Fibroblast of skin of left biceps (primary cell): ENCODE data around the gene PTPRK.

Source experiments
- DNase-seq, 2 experiments: peaks; one replicate each; pipeline ENCODE4 v3.0.0-alpha.2; 2013; ENCODE audit warnings: low read depth in 2 of 2

Gene PTPRK

DNA sequence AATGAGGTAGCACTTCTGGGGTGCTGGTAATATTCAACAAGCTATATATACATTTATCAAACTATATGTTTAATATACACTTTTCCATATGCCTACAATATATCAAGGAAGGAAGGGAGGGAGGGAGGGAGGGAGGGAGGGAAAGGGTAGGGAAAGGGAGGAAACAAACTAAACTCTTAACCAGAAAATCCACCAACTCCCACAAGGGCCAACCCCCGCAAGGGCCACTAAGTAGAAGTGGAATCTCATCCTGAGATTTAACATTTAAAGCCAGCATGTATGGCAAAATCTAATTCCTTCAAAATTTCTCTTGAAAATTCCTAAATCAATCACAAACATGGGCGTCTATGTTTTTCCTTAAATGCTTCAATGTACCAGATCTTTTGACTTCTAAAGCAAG, 320.9 kb downstream of the PTPRK start:
- DNase-seq = no peak

DNA sequence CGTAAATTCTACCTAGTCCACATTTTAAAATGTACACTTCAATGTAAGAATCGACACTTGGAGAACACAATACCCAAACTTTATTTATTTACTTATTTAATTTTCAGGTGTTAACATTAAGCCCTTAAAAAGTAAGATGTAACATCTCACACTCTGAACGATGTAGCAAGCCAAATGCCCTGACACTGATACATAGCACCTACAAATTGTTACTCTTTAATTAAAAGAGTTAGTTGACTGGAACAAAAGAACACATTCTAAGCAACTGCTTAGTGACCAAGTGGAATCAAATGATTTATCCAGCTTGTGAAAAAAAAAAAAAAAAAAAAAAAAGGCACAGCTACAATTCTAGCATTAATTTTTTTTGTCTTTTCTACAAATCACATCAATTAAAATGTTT, 327.4 kb downstream of the PTPRK start:
- no peak for DNase-seq

DNA sequence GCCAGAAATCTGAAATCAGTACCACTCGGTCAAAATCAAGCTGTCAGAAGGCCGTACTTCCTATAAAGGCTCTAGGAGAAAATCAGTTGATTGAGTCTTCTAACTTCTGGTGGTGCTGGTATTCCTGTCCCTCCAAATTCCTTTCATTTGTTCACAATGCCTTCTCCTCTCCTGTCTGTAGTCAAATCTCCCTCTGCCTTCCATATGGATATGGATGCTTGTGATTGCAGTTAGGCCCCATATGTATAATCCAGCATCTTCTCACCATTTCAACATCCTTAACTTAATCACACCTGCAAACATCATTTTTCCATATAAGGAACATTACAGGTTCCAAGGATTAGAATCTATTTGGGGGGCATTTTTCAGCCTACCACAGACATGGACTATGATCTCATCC, 331.7 kb downstream of the PTPRK start:
- DNase-seq = no peak

DNA sequence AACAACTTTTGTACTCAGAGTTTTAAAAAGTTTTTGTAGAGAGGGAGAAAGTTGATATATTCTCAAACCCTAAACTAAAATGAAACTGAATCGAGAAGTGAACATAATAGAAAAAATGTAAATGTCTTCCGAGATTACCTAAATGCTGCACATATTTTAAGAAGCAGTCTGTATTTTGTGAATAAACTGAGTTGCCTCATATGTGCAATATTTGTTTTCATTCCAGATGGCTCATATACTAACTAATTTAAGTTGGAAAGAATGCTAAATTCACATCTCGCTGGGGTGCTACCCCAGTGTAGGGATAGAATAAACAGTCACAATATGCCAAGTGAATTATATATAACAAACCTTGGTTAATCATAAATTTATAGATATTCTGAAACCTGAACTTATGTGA, 333.7 kb downstream of the PTPRK start:
- no peak for DNase-seq

DNA sequence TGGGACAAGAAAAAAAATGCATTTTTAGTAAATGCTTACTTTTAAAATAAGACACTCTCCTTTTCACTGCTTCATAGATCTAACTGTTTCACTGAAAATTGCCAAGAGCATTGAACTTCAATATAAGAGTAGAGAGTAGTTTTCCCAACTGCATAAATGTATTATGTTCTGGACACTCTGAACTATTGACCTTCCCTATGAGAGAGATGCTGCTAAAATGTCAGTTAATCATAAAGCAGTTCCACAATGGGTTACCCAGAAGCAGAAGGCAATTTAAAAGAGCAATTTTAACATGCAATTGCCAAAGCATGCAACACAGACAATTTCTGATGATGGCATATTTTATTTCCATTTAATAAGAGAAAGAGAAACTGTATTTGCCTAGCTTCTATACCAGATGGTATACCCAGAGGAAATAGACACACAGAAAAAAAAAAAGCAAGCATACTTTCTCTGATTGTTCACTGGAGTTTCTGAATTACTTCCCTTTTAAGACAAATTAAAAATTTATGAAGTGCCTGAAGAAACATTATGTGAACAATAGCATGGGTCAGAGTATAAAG, 340.4 kb downstream of the PTPRK start:
- no peak for DNase-seq

DNA sequence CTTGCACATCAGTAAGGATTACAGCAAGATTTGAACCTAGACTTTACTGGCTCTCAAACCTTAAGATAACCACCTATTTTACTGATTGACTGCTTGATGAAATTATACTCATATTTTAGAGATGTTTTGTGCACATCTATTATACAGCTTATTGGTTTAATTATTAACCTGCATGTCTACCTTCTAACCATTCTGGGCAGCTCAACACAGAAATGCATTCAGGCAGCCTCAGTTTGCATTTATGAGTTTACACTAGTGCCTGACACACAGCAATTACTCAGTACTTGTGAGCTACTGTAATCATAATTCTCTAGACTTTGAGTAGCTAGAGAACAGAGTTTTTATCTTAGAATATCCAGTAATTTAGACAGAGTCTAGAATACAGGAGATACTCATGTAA, 345.7 kb downstream of the PTPRK start:
- no peak for DNase-seq

DNA sequence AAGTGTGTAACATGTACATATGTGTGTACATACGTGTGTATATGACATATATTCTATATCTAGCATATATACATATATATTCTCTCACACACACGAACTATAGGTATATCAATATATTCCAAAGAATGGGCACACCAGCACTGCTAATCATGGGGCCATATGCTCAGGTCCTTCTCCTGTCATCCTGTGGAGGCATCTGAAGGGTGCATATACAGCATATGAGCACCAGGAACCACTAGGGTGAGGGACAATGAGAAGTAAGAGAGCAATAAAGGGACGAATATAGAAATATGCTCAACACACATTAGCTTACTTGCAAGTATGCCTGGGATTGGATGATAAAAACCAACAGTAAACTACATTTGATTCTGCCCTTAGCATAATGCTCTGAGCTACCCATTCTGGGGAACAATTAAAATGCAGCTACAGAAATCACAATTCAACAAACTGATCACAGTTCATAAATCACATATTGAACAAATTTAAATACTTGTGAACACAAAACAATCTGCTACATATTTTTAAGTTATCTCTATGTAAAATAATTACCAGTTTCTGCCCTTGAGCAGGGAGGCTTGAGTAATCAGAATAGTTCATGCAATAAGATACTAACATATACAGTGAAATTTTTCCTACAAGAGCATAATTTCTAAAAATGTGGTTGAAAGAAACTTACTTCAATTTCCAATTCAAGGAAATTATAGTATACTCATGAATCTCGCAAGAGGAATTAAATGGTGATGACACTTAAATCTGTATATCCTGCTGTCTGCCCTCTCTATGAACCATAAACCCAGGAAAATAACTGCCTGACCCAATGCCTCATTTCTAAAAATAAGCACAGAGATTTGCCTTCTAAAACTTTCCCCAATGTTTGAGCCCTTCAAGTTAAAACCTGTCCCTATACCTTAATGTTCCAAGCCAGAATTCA, 347.4 kb downstream of the PTPRK start:
- no peak for DNase-seq

DNA sequence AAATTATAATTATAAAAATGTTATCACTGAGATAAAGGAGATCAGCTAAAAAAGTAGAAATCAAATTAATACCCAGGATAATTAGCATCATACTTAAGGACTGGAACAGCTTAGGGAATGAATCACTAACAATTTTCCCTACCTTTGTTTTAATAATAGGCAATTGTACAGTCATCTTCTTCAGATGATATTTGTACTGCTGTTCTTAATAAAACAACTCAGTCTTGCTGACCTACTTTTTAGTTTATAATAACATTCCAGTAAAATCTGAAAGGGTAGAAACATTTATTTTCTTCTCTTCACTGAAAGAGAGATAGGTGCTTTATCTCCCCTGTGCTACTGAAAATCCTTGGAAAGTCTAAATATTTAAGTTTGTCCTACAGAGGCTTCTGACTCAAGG, 348.3 kb downstream of the PTPRK start:
- no peak for DNase-seq

DNA sequence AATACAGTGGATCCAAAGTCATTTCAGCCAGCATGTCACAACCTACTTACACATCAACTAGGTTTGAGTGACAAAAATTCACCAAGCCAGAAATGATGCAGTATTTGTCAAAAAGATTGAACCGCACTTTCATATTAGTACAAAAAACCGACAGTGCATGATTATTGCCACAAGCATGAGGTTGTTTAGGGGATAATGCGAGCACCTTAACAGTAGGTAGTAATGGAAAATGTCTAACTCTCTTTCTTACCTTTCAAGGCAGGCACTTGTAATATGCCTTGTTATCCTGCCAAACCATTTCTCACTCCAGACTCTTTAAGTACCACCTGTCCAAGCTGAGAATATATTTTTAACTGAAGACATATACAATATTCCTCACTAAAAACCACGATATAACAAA, 349.2 kb downstream of the PTPRK start:
- no peak for DNase-seq

DNA sequence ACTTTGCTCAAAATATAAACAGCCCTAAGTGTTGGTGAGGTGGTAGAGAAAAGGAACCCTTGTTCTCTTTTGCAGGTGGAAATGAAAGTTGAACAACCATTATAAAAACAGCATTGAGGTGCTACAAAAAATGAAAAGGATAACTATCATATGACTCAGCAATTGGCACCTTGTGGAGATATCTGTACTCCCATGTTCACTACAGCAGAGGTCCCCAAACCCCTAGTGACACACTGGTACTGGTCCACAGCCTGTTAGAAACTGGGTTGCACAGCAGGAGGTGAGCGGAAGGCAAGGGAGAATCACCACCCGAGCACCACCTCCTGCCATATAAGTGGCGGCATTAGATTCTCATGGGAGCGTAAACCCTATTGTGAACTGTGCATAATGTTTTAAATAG, 352.2 kb downstream of the PTPRK start:
- DNase-seq = no peak

DNA sequence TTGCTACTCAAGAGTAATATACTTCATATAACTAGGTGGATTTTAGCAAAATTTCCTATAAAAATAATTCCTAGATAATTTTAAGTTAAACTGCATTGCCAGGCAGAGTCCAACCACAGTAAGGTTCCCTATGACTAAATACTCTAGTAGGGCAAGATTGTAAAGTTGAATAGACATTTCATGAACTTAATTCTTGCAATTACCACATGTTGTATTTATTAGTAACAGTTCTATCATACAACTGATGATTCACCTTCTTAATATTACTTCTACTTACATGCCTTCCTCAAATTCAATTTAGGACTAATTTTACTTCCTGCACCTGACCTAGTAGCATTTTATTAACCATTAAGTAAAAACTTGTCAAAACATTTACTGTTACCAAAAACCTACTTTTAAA, 352.8 kb downstream of the PTPRK start:
- no peak for DNase-seq

DNA sequence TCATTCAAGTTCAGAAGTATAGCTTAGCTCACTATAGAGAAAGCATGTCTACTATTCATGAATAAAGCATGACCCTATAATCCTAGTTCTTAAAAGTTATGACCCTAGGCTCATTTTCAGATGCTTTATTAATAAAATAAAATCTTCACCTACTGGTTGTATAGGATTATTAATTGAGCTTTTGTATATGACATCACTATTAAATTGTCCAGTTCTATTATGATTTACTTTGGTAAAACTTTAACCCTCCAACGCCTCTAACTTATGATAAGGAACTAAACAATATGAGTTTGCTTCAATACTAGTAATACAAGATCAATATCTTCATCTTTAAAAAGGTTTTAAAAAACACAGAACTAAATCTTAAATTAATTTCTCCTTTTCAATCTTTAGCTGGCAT, 356.1 kb downstream of the PTPRK start:
- DNase-seq = no peak

DNA sequence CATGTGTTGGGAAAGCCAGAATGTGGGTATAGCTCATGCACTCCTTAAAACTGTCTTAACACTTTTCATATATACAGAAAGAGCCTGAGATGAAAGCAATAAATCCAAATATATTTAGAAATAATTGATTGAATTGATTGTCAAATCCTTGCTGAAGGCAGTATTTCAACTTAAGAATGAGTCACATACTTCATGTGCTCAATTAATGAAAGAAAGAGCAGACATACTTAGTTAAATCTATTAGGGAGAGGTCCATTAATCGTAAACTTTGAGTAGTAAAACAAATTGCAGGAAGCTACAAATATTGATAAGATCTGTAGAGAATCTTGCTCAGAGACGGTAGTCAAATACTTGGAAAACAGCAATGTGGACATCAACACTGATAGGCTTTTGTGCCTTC, 358.0 kb downstream of the PTPRK start:
- no peak for DNase-seq

DNA sequence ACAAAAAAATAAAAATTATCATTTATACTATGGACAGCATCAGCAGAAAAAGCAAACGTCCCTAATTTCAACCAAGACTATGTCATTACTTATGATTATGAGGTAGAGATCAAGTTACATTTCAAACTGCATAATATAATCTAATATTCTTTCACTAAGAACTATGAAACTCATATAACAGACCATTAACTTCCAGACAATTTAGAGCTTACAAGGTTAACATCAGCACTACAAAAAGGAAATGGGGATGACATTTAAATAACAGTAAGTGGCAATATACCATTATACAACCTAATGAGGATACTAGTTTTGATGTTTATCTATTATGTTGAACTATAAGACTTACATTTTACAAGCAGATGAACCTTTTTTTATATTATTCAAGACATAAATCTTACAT, 358.6 kb downstream of the PTPRK start:
- no peak for DNase-seq

DNA sequence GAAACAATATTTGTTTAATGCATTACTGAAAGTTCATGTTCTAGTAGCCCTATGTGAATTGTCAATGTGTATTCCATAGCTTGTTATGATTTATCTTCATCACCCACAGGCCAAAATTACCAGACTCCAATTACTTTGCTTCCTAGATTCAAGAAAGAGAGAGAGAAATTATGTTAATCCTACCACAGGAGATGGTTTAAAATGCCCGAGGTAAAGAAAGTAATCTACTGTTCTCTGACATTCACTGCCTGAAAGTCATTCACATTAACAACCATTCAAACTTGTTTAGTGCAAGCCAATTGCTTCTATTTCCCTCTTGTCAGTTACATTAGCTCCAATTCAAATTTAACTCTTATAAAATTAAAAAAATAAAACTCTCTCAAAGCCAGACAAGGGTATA, 359.1 kb downstream of the PTPRK start:
- no peak for DNase-seq

DNA sequence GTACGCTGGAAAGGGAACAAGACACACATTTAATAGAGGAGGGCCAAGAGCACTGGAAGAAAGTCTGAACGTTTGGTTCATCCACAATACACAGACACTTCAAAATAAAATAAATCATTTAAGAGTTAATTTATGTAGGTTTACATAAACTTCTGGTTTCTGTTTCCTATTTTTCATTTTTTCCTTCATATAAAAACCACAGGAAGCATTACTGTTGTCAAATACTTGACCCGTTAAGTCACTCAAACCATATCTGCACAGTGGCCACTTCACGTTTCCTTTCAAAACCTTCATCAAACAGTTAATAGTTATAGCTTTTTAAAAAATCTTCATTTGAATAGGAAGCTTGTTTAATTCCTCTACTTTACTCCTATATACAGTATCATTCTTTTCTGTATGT, 361.9 kb downstream of the PTPRK start:
- no peak for DNase-seq

DNA sequence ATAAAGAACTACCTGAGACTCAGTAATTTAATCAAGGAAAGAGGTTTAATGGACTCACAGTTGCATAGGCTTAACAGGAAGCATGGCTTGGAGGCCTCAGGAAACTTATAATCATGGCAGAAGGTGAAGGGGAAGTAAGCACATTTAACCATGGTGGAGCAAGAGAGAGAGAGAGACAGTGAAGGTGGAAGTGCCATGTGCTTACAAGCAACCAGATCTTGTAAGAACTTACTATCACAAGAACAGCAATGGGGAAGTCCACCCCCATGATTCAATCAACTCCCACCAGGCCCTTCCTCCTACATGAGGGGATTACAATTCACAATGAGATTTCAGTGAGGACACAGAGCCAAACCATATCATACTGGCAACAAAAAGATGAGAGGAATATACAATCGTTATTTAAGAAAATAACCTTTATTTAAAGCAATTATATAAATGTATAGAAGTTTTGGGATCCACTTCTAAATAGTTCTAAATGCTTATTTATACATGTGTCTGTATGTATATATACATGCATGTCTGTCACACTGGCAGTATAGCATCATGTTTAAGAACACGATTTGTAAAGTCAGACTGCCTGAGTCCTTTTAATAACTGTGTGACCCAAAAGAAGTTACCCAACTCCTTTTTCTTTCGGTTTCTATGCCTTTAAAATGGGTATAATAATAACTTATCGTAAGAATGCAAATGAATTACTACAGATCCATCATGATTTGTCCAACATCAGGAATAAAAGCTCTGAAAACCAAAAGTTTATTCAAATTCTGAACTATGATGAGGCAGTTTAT, 363.9 kb downstream of the PTPRK start:
- no peak for DNase-seq

DNA sequence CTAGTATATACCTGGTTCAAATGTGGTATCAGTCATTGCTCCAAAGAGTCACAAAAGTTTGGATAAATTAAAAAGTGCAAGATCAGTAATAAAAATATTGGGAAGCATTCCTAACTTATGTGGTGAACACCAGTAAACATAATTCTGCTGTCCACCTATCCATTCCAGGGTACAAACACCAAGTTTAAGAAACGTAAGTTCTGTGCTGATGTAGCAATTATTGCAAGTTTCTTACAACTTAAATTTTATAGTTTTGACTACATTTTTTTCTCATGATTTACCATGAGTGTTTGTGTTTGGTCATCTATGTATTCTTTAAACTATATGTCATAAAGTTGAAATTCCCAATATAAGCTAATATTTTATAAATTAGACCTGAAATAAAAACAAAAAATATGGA, 364.6 kb downstream of the PTPRK start:
- no peak for DNase-seq

DNA sequence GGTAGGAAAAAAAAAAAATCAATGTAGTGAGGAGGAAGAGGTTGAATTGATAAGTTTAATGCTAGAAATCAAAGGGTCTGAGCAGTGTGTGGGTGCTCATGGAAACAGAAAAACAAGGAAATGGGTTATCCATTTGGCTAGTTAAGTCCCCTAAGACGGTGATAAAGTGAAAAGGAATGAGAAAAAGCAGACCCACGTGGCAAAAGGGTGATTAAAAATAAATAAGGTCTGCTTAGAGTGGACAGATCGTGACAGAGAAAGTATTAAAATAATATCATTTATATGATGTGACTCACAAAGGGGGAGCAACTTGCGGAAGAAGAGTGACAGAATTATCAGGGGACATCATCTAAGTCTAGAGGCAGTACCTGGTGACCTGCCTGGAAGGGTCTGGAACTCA, 367.8 kb downstream of the PTPRK start:
- no peak for DNase-seq

DNA sequence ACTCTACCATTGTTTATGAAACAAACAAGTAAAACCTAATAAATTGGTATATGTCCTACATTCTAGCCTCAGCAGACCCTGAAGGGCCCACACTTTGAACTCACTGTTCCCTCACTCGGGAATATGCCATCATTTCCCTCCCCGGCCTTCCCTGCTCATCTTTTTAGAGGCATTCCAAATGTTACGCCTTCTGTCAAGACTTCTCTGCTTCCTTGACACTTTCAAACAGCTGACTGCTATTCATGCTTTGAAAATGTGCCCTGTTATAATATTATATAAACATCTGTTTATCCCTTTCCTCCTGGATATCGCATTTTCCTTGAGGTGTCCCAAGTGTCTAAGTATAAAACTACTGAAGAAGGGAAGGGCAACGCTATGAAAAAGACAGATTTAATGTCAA, 370.0 kb downstream of the PTPRK start:
- DNase-seq = no peak

DNA sequence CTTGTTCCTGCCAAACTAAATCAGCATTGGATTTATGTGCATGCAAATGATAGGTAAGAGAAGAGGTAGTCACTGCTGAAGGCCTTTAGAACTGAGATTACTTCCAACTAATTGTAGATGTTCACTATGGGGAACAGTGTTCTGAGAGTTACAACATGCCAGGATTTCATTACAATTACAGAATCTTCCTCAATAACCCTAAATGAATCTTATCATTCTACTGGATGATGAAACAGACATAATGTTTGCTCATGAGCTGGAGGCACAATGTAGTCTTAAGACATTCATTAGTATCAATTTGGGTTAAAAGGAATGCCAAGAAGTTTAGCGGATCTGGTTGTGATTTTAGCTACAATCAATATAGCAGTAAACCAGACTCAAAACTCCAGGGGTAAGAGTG, 370.6 kb downstream of the PTPRK start:
- DNase-seq = no peak

DNA sequence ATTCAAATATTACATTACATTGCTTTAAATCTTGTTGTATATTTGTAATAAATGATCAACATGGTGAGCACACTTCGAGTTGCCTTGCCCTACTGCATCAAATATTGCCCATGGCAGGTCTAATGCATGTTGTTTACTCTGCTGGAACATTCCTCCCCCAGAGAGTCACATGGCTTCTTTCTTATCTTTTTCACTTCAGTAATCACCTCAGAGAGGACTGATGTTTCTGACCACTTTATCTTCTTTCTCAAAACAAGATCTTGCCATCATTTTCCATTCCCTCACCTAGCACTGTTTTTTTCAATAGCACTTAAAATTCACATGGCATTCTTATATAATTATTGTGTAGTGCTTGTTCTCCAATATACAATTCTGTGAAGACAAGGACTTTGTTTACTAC, 376.1 kb downstream of the PTPRK start:
- no peak for DNase-seq

DNA sequence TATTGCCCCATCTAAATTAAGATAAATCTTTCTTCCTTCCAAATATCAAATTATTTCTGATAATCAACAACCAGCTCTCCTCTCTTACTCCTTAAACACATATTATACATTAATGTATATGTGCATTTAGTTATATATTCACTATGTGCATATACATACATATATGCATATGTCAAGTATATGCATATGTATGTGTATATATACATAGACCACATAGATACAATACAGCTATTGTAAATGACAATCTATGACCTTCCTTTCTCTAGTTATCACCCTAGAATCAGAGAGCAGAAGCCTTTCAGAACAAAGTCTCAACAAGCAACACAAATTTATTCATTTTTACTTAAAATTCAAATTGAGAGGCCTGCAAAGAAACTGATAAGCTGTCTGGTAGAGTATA, 378.5 kb downstream of the PTPRK start:
- no peak for DNase-seq
